Urothelium cell line (cell line): Measurements from ENCODE around the gene HADHB.
A peak's percentile ranks its signal among the peaks of the same experiment; 100 is the strongest.
"Not testable (repeated sequence)": the region's sequence is repeated elsewhere in the genome, so short reads cannot be mapped to it uniquely, and the experiment has no call there.

Experiments
- DNase-seq: peaks from one replicate; pipeline ENCODE4 v3.0.0; 2011; ENCODE audit warnings: low spot score, mixed read lengths
- FAIRE-seq: peaks from 2 replicates; lab custom pipeline; 2011; peaks lifted over from hg19 to GRCh38; lab: Jason Lieb, UNC

HADHB gene

GRCh38 chr2:26290001-26290400 lies 45.3 kb downstream of the HADHB start:
- FAIRE-seq, result no peak

GRCh38 chr2:26292646-26293045 lies 47.9 kb downstream of the HADHB start:
- FAIRE-seq (peak; percentile 44), DNase-seq (no peak)

More at GRCh38 chr2:26290001-26290400, 45.3 kb downstream of the HADHB start:
- no peak for DNase-seq

GRCh38 chr2:26295511-26295910 lies 50.8 kb downstream of the HADHB start:
- FAIRE-seq (no peak), DNase-seq (no peak)

- FAIRE-seq, result no peak
- no peak for DNase-seq
These were observed 52.3 kb downstream of the HADHB start for GRCh38 chr2:26297061-26297460.

GRCh38 chr2:26298286-26298637 lies 53.5 kb downstream of the HADHB start:
- DNase-seq (no peak), FAIRE-seq (no peak)

- DNase-seq, result no peak
- no peak for FAIRE-seq
These were observed 54.1 kb downstream of the HADHB start for GRCh38 chr2:26298638-26299393.

GRCh38 chr2:26299471-26300101 lies 54.8 kb downstream of the HADHB start:
- DNase-seq (no peak), FAIRE-seq (no peak)

GRCh38 chr2:26300234-26300925 lies 55.6 kb downstream of the HADHB start:
- FAIRE-seq (no peak), DNase-seq (no peak)

GRCh38 chr2:26302846-26303245 lies 58.1 kb downstream of the HADHB start:
- FAIRE-seq (no peak), DNase-seq (no peak)

GRCh38 chr2:26305094-26305493 lies 60.4 kb downstream of the HADHB start:
- FAIRE-seq, result not testable (repeated sequence)

GRCh38 chr2:26305540-26305939 lies 60.8 kb downstream of the HADHB start:
- FAIRE-seq (no peak), DNase-seq (no peak)

More at GRCh38 chr2:26305094-26305493, 60.4 kb downstream of the HADHB start:
- DNase-seq, result not testable (repeated sequence)

- DNase-seq (no peak), FAIRE-seq (no peak)
These were observed 65.2 kb downstream of the HADHB start for GRCh38 chr2:26309921-26310320.

GRCh38 chr2:26312471-26312870 lies 67.7 kb downstream of the HADHB start:
- DNase-seq (no peak), FAIRE-seq (peak; percentile 55)

GRCh38 chr2:26313446-26313845 lies 68.7 kb downstream of the HADHB start:
- no peak for DNase-seq
- no peak for FAIRE-seq

- FAIRE-seq, result peak; percentile 27
- no peak for DNase-seq
These were observed 69.5 kb downstream of the HADHB start for GRCh38 chr2:26314243-26314642.

- DNase-seq (no peak), FAIRE-seq (no peak)
These were observed 71.3 kb downstream of the HADHB start for GRCh38 chr2:26316041-26316440.

GRCh38 chr2:26316845-26317244 lies 72.1 kb downstream of the HADHB start:
- DNase-seq (no peak), FAIRE-seq (no peak)

- FAIRE-seq (no peak), DNase-seq (no peak)
These were observed 72.8 kb downstream of the HADHB start for GRCh38 chr2:26317377-26318105.

- DNase-seq, result no peak
- no peak for FAIRE-seq
These were observed 74.2 kb downstream of the HADHB start for GRCh38 chr2:26318950-26319349.

- FAIRE-seq, DNase-seq: not testable (repeated sequence)
These were observed 79.7 kb downstream of the HADHB start for GRCh38 chr2:26324479-26324878.

- DNase-seq (no peak), FAIRE-seq (no peak)
These were observed 80.2 kb downstream of the HADHB start for GRCh38 chr2:26324903-26325302.
